LoVo (cell line): Measurements from ENCODE around the gene HOXA6.

Experiments used
- DNase-seq: peaks from one replicate; pipeline ENCODE4 v3.0.0-alpha.2; 2016; ENCODE audit warnings: low spot score

Gene HOXA6

GRCh38 chr7:27184337-27185012 lies 36.9 kb upstream of the HOXA6 start:
- no peak for DNase-seq

- DNase-seq = no peak
These were observed 36.2 kb upstream of the HOXA6 start for GRCh38 chr7:27183682-27184336.

GRCh38 chr7:27182861-27183681 lies 35.5 kb upstream of the HOXA6 start:
- no peak for DNase-seq

GRCh38 chr7:27182285-27182841 lies 34.8 kb upstream of the HOXA6 start:
- no peak for DNase-seq

GRCh38 chr7:27181795-27182275 lies 34.3 kb upstream of the HOXA6 start:
- no peak for DNase-seq

- DNase-seq = no peak
These were observed 33.2 kb upstream of the HOXA6 start for GRCh38 chr7:27180431-27181420.

- DNase-seq = peak; percentile 93
These were observed 32.2 kb upstream of the HOXA6 start for GRCh38 chr7:27179503-27180430.

- DNase-seq = no peak
These were observed 31.5 kb upstream of the HOXA6 start for GRCh38 chr7:27179030-27179429.

GRCh38 chr7:27178366-27178765 lies 30.8 kb upstream of the HOXA6 start:
- DNase-seq = no peak

- no peak for DNase-seq
These were observed 30.3 kb upstream of the HOXA6 start for GRCh38 chr7:27177795-27178320.

GRCh38 chr7:27176962-27177794 lies 29.6 kb upstream of the HOXA6 start:
- DNase-seq = no peak

- no peak for DNase-seq
These were observed 28.9 kb upstream of the HOXA6 start for GRCh38 chr7:27176524-27176845.

GRCh38 chr7:27175626-27176523 lies 28.3 kb upstream of the HOXA6 start:
- DNase-seq = no peak

GRCh38 chr7:27174874-27175625 lies 27.5 kb upstream of the HOXA6 start:
- DNase-seq = peak; percentile 90

- peak; percentile 84 for DNase-seq
These were observed 26.6 kb upstream of the HOXA6 start, which contains the start of gene HOXA10 for GRCh38 chr7:27173956-27174873. Gene HOXA10 (minus strand): TSS chr7:27174320. CDS start chr7:27174306, 14 bp downstream.

GRCh38 chr7:27173511-27173955 lies 26.0 kb upstream of the HOXA6 start:
- no peak for DNase-seq
